ENCODE data around the gene LIM2. TPM values are rescaled to one million over a fixed set of nuclear protein-coding genes. Genes with fewer than 3 reads are reported as not detected.

The LIM2 gene
- total RNA-seq, 1 experiment from 2014 or later = not detected

DNA sequence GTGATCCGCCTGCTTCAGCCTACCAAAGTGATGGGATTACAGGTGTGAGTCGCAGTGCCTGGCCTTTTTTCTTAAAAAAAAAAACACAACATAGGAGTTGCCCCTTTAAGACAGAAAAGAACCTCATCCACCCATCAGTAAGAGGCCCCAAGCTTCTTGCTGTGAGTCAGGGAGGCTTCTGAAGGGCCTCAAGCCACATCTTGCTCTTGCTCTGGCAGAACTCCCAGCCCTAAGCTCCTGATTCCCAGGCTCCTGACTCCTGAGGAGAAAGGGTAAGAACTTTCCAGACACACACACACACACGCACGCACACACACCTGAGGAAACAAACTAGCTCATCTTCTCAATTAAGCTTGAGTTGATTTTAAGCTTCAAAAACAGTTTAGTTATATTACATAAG, 28.5 kb downstream of the LIM2 start:
- CTCF ChIA-PET = interaction anchor here (0.7 kb wide), 1 partner anchor 39 kb away, joined by 3 read pairs; no protein-coding TSS in a partner anchor
- no peak for TF ChIP-seq EZH2 (IDR thresholded peaks at IDR 0.05; ENCODE audit: low read depth)
- TF ChIP-seq, protein P1, sequence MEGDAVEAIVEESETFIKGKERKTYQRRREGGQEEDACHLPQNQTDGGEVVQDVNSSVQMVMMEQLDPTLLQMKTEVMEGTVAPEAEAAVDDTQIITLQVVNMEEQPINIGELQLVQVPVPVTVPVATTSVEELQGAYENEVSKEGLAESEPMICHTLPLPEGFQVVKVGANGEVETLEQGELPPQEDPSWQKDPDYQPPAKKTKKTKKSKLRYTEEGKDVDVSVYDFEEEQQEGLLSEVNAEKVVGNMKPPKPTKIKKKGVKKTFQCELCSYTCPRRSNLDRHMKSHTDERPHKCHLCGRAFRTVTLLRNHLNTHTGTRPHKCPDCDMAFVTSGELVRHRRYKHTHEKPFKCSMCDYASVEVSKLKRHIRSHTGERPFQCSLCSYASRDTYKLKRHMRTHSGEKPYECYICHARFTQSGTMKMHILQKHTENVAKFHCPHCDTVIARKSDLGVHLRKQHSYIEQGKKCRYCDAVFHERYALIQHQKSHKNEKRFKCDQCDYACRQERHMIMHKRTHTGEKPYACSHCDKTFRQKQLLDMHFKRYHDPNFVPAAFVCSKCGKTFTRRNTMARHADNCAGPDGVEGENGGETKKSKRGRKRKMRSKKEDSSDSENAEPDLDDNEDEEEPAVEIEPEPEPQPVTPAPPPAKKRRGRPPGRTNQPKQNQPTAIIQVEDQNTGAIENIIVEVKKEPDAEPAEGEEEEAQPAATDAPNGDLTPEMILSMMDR (conservative IDR thresholded peaks at IDR 0.05) = no peak
- H3K4me2 ChIP-seq = no peak overlapping the region
- no peaks in the 10 kb centered on the region for H3K27me3 ChIP-seq (ENCODE audit: insufficient read depth, low read depth)
- H3K27ac ChIP-seq = no peak overlapping the region
- POLR2A ChIA-PET (ENCODE audit: unreplicated experiment) = interaction anchor here (0.6 kb wide), 1 partner anchor 1167 kb away, joined by 11 read pairs; no protein-coding TSS in a partner anchor
- peaks cover 25% of the 10 kb centered on the region for H3K79me2 ChIP-seq (ENCODE audit: low read depth)
- H3K4me3 ChIP-seq = no peak overlapping the region
- no peak for DNase-seq
- H3K9me3 ChIP-seq (ENCODE audit: insufficient read depth, low read depth) = no peaks in the 10 kb centered on the region
- H4K20me1 ChIP-seq (ENCODE audit: insufficient read depth) = peaks cover 14% of the 10 kb centered on the region; the same call in 1 of the 2 replicates
- no peaks in the 10 kb centered on the region for H3K9me2 ChIP-seq (ENCODE audit: insufficient read depth)
- intact Hi-C loops (cut with micrococcal nuclease; ENCODE audit: unreplicated experiment) = no loop called here
- H3F3A ChIP-seq (ENCODE audit: insufficient read depth, low read depth) = peaks cover 26% of the 10 kb centered on the region; the same call in 1 of the 2 replicates
- H3K36me3 ChIP-seq (ENCODE audit: low read depth) = no peaks in the 10 kb centered on the region
- no TSS peak for BruUV-seq (replicated peaks)
- peaks cover 21% of the 10 kb centered on the region for H3K4me1 ChIP-seq (replicated peaks; ENCODE audit: insufficient read depth)
- H2AFZ ChIP-seq = no peak overlapping the region

DNA sequence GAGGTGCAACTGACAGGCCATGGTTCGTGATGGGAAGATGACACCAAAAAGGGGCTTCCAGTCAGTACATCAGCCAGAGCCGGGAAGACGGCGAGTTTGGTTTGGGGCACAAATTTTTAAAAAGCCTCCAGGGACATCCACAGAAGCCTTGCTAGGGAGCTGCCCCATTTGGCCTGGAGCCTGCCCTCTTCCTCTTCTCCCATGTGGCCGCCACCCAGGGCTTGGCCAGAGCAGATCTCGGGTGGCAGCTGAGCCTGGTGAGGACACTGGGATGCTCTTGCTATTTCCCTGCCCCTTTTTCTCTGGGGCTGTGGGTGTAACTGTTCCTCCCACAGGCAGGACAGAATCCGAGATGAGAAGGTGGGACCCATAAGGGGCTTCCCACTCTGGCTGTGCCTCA, 29.8 kb downstream of the LIM2 start:
- Histone ChIP-seq H3K27me3 (ENCODE audit: insufficient read depth, low read depth) (no peaks in the 10 kb centered on the region), H3K27ac (no peak overlapping the region), H3K36me3 (ENCODE audit: low read depth) (no peaks in the 10 kb centered on the region), H3K4me2 (no peak overlapping the region), H3K4me3 (no peak overlapping the region), H2AFZ (no peak overlapping the region), H3F3A (ENCODE audit: insufficient read depth, low read depth) (peaks cover 12% of the 10 kb centered on the region; the same call in 1 of the 2 replicates), H3K9me2 (ENCODE audit: insufficient read depth) (no peaks in the 10 kb centered on the region), H4K20me1 (ENCODE audit: insufficient read depth) (peaks cover 14% of the 10 kb centered on the region; the same call in 1 of the 2 replicates), H3K9me3 (ENCODE audit: insufficient read depth, low read depth) (no peaks in the 10 kb centered on the region), H3K4me1 (replicated peaks; ENCODE audit: insufficient read depth) (peaks cover 8% of the 10 kb centered on the region), H3K79me2 (ENCODE audit: low read depth) (peaks cover 15% of the 10 kb centered on the region; the same call in 1 of the 2 replicates)
- no TSS peak for BruUV-seq (replicated peaks)
- CTCF ChIA-PET = no interaction called here
- intact Hi-C loops (cut with micrococcal nuclease; ENCODE audit: unreplicated experiment) = no loop called here
- POLR2A ChIA-PET (ENCODE audit: unreplicated experiment) = no interaction called here
- TF ChIP-seq, protein P1 (conservative IDR thresholded peaks at IDR 0.05) = no peak
- no peak for TF ChIP-seq EZH2 (IDR thresholded peaks at IDR 0.05; ENCODE audit: low read depth)
- no peak for DNase-seq

DNA sequence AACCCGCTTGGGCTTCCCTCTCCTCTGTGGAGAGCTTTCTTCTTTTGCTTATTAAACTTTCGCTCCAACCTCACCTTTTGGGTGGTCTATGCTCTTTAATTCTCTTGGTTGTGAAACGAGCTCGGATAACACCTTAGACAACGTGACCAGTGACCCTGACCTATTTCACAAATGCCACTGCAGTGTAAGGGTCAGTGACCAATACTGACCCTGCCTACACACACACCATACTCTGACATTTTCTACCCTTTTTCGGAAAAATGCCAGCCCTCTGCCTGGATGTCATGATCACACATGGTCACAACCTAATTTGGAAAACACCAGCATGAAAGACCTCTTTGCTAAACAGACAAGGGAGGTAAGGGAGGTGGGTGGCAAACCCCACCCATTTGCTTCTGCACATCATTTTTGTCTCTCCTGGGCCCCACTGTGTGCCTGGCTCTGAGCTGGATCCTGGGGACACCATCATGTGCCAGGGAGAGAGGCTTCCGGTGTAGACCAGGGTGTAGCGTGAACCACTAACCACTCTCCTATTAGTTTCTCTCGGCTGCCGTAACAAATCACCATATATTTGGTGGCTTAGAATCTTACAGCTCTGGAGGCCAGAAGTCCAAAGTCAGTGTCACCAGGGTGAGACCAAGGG, 31.5 kb downstream of the LIM2 start:
- POLR2A ChIA-PET (ENCODE audit: unreplicated experiment) = no interaction called here
- Histone ChIP-seq H2AFZ (no peak overlapping the region), H3K27me3 (ENCODE audit: insufficient read depth, low read depth) (no peaks in the 10 kb centered on the region), H3K9me2 (ENCODE audit: insufficient read depth) (no peaks in the 10 kb centered on the region), H3K9me3 (ENCODE audit: insufficient read depth, low read depth) (no peaks in the 10 kb centered on the region), H3F3A (ENCODE audit: insufficient read depth, low read depth) (peaks cover 9% of the 10 kb centered on the region), H3K4me2 (no peak overlapping the region), H3K27ac (no peak overlapping the region), H3K4me3 (no peak overlapping the region), H3K36me3 (ENCODE audit: low read depth) (no peaks in the 10 kb centered on the region), H3K4me1 (replicated peaks; ENCODE audit: insufficient read depth) (no peaks in the 10 kb centered on the region), H4K20me1 (ENCODE audit: insufficient read depth) (peaks cover 7% of the 10 kb centered on the region; the same call in 1 of the 2 replicates), H3K79me2 (ENCODE audit: low read depth) (0 out of 2 replicates have a peak, but pooled peaks cover 7% of the 10 kb centered on the region)
- no peak for DNase-seq
- BruUV-seq (replicated peaks) = no TSS peak
- intact Hi-C loops (cut with micrococcal nuclease; ENCODE audit: unreplicated experiment) = no loop called here
- TF ChIP-seq, protein P1 (conservative IDR thresholded peaks at IDR 0.05) = no peak
- TF ChIP-seq EZH2 (IDR thresholded peaks at IDR 0.05; ENCODE audit: low read depth) = no peak
- CTCF ChIA-PET = no interaction called here

All from PC-9 (cell line).